Measurements from ENCODE around the gene BMP10.

BMP10 gene

GRCh38 chr2:68889500-68889899 is 18.3 kb upstream of the BMP10 start:
- DNase-seq (ENCODE audit: low read depth) = no peak

- no peak for DNase-seq (ENCODE audit: low read depth)
Measured at GRCh38 chr2:68889021-68889420, 17.8 kb upstream of the BMP10 start.

DNA sequence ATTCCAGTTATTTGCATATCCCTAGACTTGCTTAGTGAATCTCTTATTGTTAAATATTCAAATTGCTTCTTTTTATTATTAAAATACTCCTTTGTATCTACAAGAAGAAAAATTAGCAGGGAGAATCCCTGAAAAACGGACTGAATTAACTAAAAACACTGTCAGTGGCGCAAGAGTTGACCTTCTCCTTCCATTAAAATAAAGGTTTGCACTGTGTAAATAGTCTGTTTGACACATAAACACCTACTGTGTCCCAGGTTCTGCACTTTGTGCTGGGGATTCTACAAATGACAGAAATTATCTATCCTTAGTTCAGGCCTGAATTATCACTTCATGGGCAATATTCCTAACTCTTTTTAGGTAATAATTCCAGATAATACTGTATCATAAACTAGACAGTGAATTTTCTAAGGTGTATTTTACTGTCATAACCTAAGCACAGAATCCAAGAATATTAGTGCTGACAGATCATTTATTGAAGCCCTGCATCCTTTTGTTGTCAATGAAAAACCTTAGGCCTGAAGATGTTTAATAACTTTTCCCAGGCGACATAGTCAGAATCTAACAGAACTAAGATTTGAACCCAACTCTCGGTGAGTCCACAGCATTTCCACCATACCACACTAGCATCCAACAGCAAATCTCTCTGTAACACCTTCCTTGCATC is 17.0 kb upstream of the BMP10 start:
- DNase-seq (ENCODE audit: low read depth) = no peak

DNA sequence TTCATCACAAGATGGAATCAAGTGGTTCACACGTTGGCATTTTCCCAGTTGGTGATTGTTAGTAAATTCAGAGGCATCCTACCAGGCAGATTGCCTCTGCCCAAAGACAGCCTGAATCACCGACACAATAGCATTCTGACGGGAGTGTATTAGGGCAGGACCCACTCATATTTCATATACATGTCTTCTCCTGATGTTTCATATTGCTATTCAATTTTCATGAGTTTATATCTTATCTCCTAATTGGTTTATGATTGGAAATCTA is 14.5 kb upstream of the BMP10 start:
- DNase-seq (ENCODE audit: low read depth) = no peak

DNA sequence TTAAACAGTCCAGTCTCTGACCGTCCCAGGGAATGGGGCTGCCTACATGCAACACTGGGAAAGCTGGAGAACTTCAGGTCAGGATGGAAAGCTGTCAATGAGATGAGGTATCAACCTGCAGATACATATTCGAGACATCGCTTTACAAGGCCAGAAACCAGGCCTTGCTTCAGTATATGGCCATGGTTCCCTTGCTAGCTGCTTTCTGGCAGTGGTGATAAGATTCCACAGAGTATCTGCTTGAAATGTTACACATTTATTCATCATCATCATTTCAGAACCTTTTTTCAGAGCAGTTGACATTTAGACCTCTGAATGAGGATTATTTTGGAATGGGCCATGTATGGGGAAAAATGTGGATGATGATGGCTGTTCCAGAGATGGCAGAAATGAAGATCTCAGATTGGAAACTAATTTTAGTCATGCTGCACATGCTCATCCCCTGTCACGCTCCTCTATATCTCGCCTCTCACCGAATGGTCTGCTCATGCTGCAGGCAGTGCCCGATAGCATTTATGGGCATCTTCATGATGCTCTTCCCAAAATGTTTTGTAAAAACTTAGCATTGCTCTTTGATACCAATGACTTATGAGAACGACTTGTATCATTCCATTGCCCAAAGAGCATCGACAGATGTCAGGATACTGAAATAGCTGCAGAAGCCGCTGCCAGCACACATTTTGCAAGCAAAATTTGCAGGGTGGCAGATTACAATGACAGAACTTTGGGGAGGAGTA is 14.0 kb upstream of the BMP10 start:
- DNase-seq (ENCODE audit: low read depth) = no peak

- no peak for DNase-seq (ENCODE audit: low read depth)
Measured at GRCh38 chr2:68880213-68880612, 9.0 kb upstream of the BMP10 start.

- DNase-seq (ENCODE audit: low read depth) = no peak
Measured at GRCh38 chr2:68879296-68879695, 8.1 kb upstream of the BMP10 start.

- DNase-seq (ENCODE audit: low read depth) = no peak
Measured at GRCh38 chr2:68878753-68879152, 7.6 kb upstream of the BMP10 start.

- DNase-seq (ENCODE audit: low read depth) = no peak
Measured at GRCh38 chr2:68878071-68878711, 7.0 kb upstream of the BMP10 start.

DNA sequence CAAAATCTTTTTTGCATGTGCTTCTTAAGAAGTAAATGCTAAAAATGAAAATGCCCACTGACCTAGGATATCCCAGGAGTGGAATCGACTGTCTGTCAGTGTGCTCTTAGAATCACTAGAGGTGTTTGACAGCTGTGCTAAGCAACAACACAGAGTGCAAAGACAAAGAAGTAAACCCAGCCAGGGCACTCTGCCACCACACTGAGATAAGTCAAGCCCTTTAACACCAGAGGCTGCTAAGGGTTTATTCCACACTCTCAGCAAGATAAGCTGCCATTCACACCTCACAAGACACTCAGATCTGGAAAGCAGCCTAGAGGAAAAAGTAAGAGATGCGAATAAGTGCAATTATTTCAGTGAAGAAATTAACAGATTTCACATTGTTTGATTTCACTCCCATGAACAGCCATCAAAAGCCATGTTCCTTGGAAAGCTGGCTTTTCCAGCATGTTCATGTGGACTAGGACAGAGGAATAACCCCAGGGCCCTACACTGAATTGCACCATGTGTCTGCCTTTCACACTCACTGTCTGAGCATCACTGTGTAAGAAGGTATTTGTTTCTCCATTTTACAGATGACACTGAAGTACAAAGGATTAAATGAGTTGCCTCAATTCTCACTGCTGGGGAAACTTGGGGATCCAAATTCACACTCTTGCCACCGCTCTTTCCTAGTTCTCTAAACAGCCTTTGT is 6.0 kb upstream of the BMP10 start:
- DNase-seq (ENCODE audit: low read depth) = no peak

GRCh38 chr2:68870215-68870614 is 982 bp downstream of the BMP10 start:
- DNase-seq (ENCODE audit: low read depth) = no peak

DNA sequence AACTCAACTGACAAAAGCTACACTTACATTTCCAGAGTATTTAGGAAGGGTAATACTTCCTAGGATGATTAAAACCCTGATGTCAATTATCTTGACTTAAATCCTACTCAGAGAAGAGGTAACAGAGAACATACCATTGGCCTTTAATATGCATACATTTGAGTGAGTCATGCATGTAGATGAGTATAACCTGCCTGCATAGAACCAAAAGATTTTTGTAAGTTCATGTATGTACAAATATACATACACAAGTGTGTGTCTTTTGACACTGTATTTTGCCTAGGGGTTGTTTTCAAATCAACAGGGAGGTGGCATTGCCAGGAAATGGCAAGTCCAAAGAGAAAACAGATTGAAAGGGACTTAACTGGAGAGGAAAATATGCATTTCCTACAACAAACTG is 6.1 kb downstream of the BMP10 start:
- DNase-seq (ENCODE audit: low read depth) = no peak

DNA sequence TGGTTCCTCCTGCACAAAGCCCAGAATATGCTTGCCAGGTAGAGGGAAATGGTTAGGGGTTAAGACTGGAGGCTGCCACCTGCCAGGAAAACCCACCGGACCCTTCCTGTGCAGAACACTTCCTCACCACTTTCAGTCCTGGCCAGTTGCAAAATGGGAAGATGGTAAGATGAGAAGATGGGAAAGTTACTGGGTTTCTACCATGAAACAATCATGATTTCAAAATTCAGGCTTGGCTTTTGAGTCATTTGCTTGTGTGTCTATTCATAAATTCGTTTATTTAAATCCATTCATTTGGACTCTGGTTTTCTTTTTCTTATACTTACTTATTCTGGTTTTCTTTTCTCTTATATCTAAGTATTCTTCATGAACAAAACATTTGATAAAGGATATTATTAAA is 7.2 kb downstream of the BMP10 start:
- no peak for DNase-seq (ENCODE audit: low read depth)

GRCh38 chr2:68862889-68863288 is 8.3 kb downstream of the BMP10 start:
- no peak for DNase-seq (ENCODE audit: low read depth)

DNA sequence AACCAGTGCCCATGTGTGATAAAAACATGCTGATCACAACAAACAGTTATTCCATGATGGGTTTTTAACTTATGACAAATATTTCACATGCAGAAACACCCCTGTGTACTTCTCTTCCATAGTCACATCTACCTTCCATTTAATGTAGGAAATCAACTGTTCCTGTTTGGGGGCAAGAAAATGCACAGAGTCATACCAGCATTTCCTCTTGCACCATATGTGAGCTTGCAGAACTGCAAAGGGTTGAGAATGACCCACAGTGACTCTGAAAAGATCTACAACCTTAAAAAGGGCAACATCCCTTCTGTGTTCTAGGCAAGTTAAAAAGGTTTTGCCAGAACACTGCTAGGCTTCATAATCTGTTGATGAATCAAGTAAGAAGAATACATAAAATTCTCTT is 9.9 kb downstream of the BMP10 start:
- no peak for DNase-seq (ENCODE audit: low read depth)

DNA sequence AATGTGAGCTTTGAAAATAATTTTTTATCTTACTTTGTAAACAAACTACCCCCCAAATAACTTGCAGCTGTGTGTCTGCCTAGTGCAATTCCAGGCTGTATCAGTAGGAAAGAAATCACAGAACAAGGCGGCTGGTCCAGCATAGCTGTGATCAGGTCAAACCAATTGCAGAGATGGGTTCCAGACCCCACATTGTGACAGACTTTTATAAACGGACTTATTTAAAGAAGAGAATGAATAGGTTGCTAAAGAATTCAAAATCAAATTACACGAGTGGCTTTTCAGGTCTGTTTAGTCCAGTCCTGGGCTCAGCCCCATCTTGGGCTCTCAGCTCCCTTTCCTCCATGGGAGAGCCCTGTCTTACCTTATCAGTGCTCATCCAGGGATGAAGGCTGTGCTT is 11.1 kb downstream of the BMP10 start:
- DNase-seq (ENCODE audit: low read depth) = no peak

DNA sequence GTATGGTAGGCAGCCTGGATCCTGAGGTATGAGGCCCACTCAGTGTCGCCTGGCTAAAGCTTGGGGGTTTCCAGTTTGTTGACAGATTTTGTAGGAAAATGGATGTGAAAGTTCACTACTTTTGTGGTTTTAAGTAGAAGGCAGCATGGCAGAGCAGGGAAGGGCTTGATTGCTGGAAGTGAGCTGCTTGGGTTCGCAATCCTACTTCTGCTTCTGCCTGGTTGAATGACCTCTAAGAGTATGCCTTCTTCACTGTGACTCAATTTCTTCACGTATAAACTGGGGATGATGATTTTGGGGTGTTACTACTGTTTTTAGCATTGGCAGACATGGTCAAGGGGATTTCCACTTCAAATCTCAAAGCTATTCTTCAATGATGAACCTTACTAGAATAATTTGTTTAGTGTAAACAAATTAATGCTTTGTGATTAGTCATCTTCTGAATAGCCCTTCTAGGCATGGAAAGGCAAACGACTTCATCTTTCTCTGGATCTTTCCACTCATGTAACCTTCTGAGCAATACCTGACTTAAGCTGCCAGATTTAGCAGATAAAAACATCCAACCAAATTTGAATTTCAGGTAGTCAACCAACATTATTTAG is 13.2 kb downstream of the BMP10 start:
- DNase-seq (ENCODE audit: low read depth) = no peak

- DNase-seq (ENCODE audit: low read depth) = no peak
Measured at GRCh38 chr2:68857202-68857845, 13.9 kb downstream of the BMP10 start.

DNA sequence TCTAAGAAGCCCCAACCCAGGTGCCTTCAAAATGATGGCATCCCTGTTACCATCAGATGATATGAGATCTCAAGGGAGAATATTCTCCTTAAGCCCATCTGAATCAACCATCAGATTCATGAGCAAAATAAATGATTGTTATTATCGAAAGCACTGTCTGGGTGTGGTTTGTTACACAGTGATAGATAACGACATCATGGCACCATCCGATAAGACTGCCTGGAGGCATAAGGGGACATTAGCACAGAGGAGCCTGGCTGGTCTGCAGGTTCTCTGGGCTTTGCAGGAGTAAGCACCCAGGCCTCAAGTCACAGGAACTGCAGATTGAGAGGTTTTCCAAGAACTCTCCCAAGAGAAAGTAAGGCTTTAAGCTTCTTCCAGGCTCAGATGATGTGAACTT is 15.6 kb downstream of the BMP10 start:
- no peak for DNase-seq (ENCODE audit: low read depth)

DNA sequence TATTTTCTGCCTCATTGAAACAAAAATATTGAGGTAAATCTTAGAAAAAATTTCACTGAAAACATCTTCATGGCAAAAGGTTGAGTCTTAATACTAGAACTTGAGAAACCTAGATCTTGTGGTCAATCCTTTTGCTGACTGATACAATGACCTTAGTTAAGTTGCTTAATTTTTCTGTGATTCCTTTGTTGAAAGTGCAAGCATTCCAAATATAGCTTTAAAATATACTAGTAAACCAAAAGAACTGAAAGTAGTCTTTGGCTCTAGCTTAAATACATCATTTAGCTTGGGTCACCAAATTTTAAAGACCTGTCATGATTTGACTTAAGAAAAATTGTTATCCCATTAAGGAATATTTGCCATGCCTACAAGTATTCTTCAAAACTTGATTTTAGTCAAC is 16.7 kb downstream of the BMP10 start:
- DNase-seq (ENCODE audit: low read depth) = no peak

DNA sequence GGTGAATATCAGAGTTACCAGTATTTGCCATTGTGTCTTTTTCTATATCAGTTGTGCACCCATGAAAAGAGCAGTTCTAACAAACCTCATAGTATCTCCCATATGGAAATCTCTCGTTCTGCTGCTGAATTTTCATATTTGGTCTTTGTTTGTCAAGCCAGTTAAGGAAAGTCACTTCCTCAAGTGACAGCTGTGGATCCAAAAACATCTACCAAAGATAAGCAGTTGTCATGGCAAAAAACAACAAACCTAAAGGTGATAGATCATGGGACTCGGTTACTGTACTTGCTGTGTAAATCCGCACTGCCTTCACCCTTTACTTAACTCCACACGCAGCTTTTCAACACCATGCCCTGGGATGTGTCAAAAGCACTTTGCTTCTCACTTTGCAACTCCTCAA is 17.3 kb downstream of the BMP10 start:
- DNase-seq (ENCODE audit: low read depth) = no peak

DNA sequence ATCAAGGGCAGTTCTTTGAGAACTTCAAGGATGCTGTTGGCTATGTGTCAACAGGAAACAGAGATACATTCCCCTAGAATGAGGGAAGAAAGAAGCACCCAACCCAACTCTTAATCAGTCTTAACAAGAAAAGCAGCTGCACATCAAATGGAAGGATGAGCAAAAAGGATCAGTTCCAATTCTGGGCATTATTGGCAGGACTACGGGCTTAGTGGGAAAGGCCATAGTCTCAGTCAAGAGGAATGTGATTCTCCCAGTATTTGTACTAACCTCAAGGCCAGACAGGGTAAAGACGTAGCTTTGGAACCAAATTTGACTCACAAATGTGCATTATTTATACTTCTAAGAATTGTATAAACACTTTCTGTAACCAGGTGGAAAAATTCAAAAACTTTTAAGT is 18.2 kb downstream of the BMP10 start:
- DNase-seq (ENCODE audit: low read depth) = no peak
